Mesendoderm (in vitro differentiated cells): ENCODE data around the gene LRCOL1.

ENCODE experiments used
- DNase-seq: peaks from one replicate; pipeline ENCODE4 v3.0.0; 2013
- H2AK5ac ChIP-seq: 2 replicates; pipeline ENCODE4 v1.6.1; 2013; ENCODE audit warnings: low read length, inconsistent platforms
- H2BK120ac ChIP-seq: 2 replicates; pipeline ENCODE4 v1.6.1; 2013; ENCODE audit warnings: low read depth, mild to moderate bottlenecking, low read length, moderate library complexity, mixed read lengths
- H2BK15ac ChIP-seq: replicated peaks from 2 replicates; pipeline ENCODE4 v1.6.1; 2013; ENCODE audit warnings: low read depth, mild to moderate bottlenecking, moderate library complexity
- H2BK5ac ChIP-seq: 2 replicates; pipeline ENCODE4 v1.6.1; 2013; ENCODE audit warnings: low read length, inconsistent platforms
- H3K18ac ChIP-seq: 2 replicates; pipeline ENCODE4 v1.6.1; 2013; ENCODE audit warnings: mild to moderate bottlenecking, low read length, mixed read lengths
- H3K23ac ChIP-seq: one replicate; pipeline ENCODE4 v1.6.1; 2013; ENCODE audit warnings: low read length
- H3K27ac ChIP-seq: 2 replicates; pipeline ENCODE4 v1.5.1; 2013; ENCODE audit warnings: low read depth, mild to moderate bottlenecking, inconsistent platforms, low read length, moderate library complexity
- H3K27me3 ChIP-seq: 2 replicates; pipeline ENCODE4 v1.6.1; 2013; ENCODE audit warnings: low read length, control low read depth, mild to moderate bottlenecking, inconsistent platforms; ENCODE audit not compliant: insufficient read depth, poor library complexity
- H3K36me3 ChIP-seq: 2 replicates; pipeline ENCODE4 v1.6.1; 2013; ENCODE audit warnings: low read length, inconsistent platforms; ENCODE audit not compliant: control insufficient read depth, insufficient read depth
- H3K4ac ChIP-seq: one replicate; pipeline ENCODE4 v1.6.1; 2013; ENCODE audit warnings: low read depth, mild to moderate bottlenecking, low read length, moderate library complexity
- H3K4me1 ChIP-seq: 2 replicates; pipeline ENCODE4 v1.6.1; 2013; ENCODE audit warnings: low read depth, low read length, inconsistent platforms; ENCODE audit not compliant: control insufficient read depth
- H3K4me2 ChIP-seq: 2 replicates; pipeline ENCODE4 v1.6.1; 2013; ENCODE audit warnings: low read length
- H3K4me3 ChIP-seq: 2 replicates; pipeline ENCODE4 v1.5.1; 2013; ENCODE audit warnings: mild to moderate bottlenecking, low read length
- H3K56ac ChIP-seq: one replicate; pipeline ENCODE4 v1.6.1; 2013; ENCODE audit warnings: low read length
- H3K79me1 ChIP-seq: 2 replicates; pipeline ENCODE4 v1.6.1; 2013; ENCODE audit warnings: low read length, inconsistent platforms
- H3K79me2 ChIP-seq: 2 replicates; pipeline ENCODE4 v1.6.1; 2013; ENCODE audit warnings: mild to moderate bottlenecking, low read length; ENCODE audit not compliant: control insufficient read depth, insufficient read depth
- H3K9ac ChIP-seq: 2 replicates; pipeline ENCODE4 v1.6.1; 2013; ENCODE audit warnings: low read length, inconsistent platforms
- H4K5ac ChIP-seq: one replicate; pipeline ENCODE4 v1.6.1; 2013; ENCODE audit warnings: low read length
- H4K8ac ChIP-seq: one replicate; pipeline ENCODE4 v1.6.1; 2013; ENCODE audit warnings: low read depth, mild to moderate bottlenecking, control low read depth, low read length, moderate library complexity
- WGBS: extraction: QIAGEN DNeasy Blood & Tissue Kit; methylation state at CpG from one replicate; pipeline ENCODE4 v1.1.7; 2013; ENCODE audit warnings: low lambda C conversion rate, missing lambda C conversion rate; ENCODE audit not compliant: insufficient coverage; ENCODE audit errors: extremely low coverage; 5-methylcytosine and 5-hydroxymethylcytosine counted together

Gene LRCOL1

DNA sequence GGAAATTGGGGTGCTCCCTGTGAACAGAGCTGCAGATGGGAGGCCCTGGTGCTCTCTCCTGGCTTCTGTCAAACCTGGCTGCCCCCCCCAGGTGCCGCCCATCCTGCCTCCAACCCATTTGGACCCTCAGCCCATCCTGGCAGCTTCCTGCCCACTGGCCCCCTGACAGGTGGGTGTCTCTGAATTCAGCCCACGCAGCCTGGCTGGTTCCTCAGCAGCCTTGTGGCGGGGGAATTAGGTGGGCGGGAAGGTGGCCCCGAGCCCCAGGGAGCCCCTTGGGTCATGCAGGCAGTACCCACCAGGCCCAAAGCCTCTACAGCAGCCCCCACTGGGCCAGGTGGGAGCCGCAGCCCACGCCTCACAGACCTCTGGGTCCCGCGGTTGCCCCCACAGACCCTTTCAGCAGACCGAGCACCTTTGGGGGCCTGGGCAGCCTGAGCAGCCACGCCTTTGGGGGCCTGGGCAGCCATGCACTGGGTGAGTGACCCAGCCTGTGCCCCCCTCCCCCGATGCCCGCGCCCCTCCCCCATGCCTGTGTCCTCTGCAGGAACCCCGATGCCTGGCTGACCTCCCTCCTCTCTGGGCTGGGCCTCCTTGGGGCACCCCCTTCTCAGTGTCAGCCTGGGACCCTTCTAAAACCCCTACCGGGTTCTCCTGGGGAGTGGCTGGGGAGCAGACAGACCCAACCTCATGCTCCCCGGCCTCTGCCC is 28.9 kb downstream of the LRCOL1 start:
- H4K5ac ChIP-seq = no peak overlapping the region
- no peak overlapping the region for H3K4ac ChIP-seq
- H3K9ac ChIP-seq = no peak overlapping the region
- peaks cover 3% of the 10 kb centered on the region for H3K36me3 ChIP-seq
- no peak overlapping the region for H3K27ac ChIP-seq
- peaks cover 14% of the 10 kb centered on the region for H3K27me3 ChIP-seq
- no peak overlapping the region for H3K4me2 ChIP-seq
- no peaks in the 10 kb centered on the region for H3K4me1 ChIP-seq
- H3K23ac ChIP-seq = no peak overlapping the region
- no peak overlapping the region for H4K8ac ChIP-seq
- H2BK120ac ChIP-seq = no peak overlapping the region
- no peak overlapping the region for H3K4me3 ChIP-seq
- H2BK5ac ChIP-seq = no peak overlapping the region
- no peak for DNase-seq
- WGBS = no CpG with 5 or more reads among the region's 17 CpGs
- no peaks in the 10 kb centered on the region for H3K79me1 ChIP-seq
- no peak overlapping the region for H2BK15ac ChIP-seq
- no peak overlapping the region for H3K56ac ChIP-seq
- no peaks in the 10 kb centered on the region for H3K79me2 ChIP-seq
- H2AK5ac ChIP-seq = no peak overlapping the region
- no peak overlapping the region for H3K18ac ChIP-seq

DNA sequence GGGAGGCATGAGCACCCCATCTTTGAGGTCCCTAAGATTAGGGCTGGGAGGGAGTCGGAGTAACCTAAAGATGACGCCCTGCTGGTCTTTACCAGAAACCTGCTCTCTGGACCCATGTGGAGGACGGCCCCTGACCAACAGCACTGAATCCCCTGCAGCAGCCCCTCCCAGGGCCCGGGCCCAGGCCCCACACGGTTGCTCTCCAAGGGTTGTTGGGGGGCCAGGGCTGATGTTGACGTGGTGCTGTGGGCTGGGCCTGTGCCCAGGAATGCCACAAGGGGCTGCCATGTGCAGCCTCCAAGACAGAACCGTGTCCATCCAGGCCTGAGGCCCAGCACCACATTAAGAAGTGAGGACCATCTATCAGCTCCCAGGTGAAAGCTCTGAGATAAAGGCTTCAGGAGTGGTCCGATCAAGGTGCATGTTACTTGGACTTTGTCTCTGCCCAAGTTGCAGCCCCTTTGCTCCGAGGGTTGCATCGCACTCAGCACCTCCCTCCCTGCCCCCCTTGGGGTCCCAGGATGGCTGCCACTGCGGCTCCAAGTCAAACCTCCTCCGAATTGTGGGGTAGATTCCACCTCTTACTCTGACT is 29.6 kb downstream of the LRCOL1 start:
- no peak for DNase-seq
- H3K4me1 ChIP-seq = no peaks in the 10 kb centered on the region

DNA sequence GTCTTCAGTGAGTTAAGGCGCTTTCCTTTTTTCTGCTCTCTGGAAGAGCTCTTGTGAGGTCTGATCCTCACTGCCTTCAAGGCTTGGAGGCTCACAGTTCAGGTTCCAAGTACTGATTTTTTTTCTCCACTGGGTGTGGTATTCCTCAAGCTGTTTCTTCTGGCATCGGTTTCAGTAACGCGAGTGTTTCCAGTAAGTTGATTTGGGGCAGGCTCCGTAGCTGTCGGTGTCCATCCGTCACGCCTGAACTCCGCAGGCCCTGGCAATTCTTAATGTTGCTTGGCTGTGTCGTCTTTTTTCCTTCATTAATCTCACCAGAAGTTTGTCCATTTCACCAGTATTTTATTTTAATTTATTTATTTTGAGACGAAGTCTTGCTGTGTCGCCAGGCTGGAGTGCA is 30.6 kb downstream of the LRCOL1 start:
- Histone ChIP-seq H2BK120ac (no peak overlapping the region), H3K27ac (no peak overlapping the region), H3K4ac (no peak overlapping the region), H3K23ac (no peak overlapping the region), H3K56ac (no peak overlapping the region), H3K36me3 (peaks cover 3% of the 10 kb centered on the region), H2BK5ac (no peak overlapping the region), H3K4me1 (no peaks in the 10 kb centered on the region), H3K9ac (no peak overlapping the region), H2BK15ac (no peak overlapping the region), H3K27me3 (peaks cover 13% of the 10 kb centered on the region), H3K4me3 (no peak overlapping the region), H4K8ac (no peak overlapping the region), H3K79me1 (no peaks in the 10 kb centered on the region), H3K79me2 (no peaks in the 10 kb centered on the region), H3K4me2 (no peak overlapping the region), H3K18ac (no peak overlapping the region), H2AK5ac (no peak overlapping the region), H4K5ac (no peak overlapping the region)
- WGBS = no CpG with 5 or more reads among the region's 12 CpGs
- no peak for DNase-seq

More for the DNA sequence above, 29.6 kb downstream of the LRCOL1 start:
- Histone ChIP-seq H3K27me3 (peaks cover 14% of the 10 kb centered on the region), H3K4me2 (no peak overlapping the region), H3K4ac (no peak overlapping the region), H3K18ac (no peak overlapping the region), H3K4me3 (no peak overlapping the region), H2AK5ac (no peak overlapping the region), H2BK5ac (no peak overlapping the region), H3K36me3 (peaks cover 3% of the 10 kb centered on the region), H2BK120ac (no peak overlapping the region), H3K27ac (no peak overlapping the region), H3K23ac (no peak overlapping the region), H3K79me2 (no peaks in the 10 kb centered on the region), H2BK15ac (no peak overlapping the region), H3K9ac (no peak overlapping the region), H3K56ac (no peak overlapping the region), H4K8ac (no peak overlapping the region), H4K5ac (no peak overlapping the region), H3K79me1 (no peaks in the 10 kb centered on the region)
- no CpG with 5 or more reads among the region's 12 CpGs for WGBS

DNA sequence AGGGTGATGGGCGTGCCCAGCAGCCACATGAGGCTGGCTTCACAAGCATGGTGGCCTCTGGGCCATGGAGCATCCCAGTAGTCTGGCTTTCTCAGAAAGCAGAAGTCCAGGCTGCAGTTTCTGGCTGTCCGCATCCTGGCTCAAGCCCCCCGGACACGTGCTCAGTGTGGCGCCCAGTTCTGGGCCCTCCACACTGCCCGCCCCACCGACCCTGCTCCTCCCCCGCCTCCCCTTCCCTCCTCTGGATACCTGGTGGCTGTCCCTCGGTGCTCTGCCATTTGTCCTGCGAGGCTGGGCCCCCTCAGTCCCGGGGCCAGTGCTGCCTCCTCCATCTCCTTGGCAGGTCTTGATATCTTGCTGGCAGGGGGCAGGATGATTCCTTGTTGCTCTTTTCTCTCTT is 31.6 kb downstream of the LRCOL1 start:
- Histone ChIP-seq H3K23ac (no peak overlapping the region), H3K4ac (no peak overlapping the region), H3K9ac (no peak overlapping the region), H2AK5ac (no peak overlapping the region), H3K56ac (no peak overlapping the region), H2BK5ac (no peak overlapping the region), H4K5ac (no peak overlapping the region), H4K8ac (no peak overlapping the region), H3K18ac (no peak overlapping the region), H3K4me2 (no peak overlapping the region), H3K27ac (no peak overlapping the region), H3K27me3 (peaks cover 9% of the 10 kb centered on the region), H3K79me1 (no peaks in the 10 kb centered on the region), H3K79me2 (no peaks in the 10 kb centered on the region), H2BK120ac (no peak overlapping the region), H3K4me1 (no peaks in the 10 kb centered on the region), H3K4me3 (no peak overlapping the region), H2BK15ac (no peak overlapping the region), H3K36me3 (peaks cover 3% of the 10 kb centered on the region)
- no CpG with 5 or more reads among the region's 11 CpGs for WGBS
- DNase-seq = no peak

DNA sequence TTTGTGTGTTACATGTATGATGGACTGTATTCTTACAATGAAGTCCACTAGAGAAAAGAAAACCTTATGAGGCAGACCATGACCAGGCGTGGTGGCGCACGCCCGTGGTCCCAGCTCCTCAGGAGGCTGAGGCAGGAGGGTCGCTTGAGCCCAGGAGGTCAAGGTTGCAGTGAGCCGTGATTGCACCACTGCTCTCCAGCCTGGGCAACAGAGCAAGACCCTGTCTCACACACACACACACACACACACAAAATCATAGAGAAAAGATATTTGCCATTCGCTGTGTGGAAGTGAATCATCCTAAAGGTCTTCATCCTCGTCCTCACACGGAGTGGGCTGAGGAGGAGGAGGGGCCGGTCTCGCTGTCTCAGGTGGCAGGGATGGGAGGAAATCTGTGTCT is 32.3 kb downstream of the LRCOL1 start:
- H3K27ac ChIP-seq = no peak overlapping the region
- H3K4me2 ChIP-seq = no peak overlapping the region
- no peak overlapping the region for H3K4ac ChIP-seq
- no peak overlapping the region for H2BK15ac ChIP-seq
- DNase-seq = no peak
- no CpG with 5 or more reads among the region's 11 CpGs for WGBS
- H2AK5ac ChIP-seq = no peak overlapping the region
- peaks cover 3% of the 10 kb centered on the region for H3K36me3 ChIP-seq
- H3K9ac ChIP-seq = no peak overlapping the region
- H3K4me3 ChIP-seq = no peak overlapping the region
- H3K23ac ChIP-seq = no peak overlapping the region
- no peak overlapping the region for H3K18ac ChIP-seq
- no peaks in the 10 kb centered on the region for H3K4me1 ChIP-seq
- H2BK120ac ChIP-seq = no peak overlapping the region
- peaks cover 9% of the 10 kb centered on the region for H3K27me3 ChIP-seq
- no peak overlapping the region for H4K5ac ChIP-seq
- H3K79me1 ChIP-seq = no peaks in the 10 kb centered on the region
- H3K79me2 ChIP-seq = no peaks in the 10 kb centered on the region
- H2BK5ac ChIP-seq = no peak overlapping the region
- no peak overlapping the region for H3K56ac ChIP-seq
- no peak overlapping the region for H4K8ac ChIP-seq
